GM23338 (cell line): ENCODE measurements around the gene MEN1.

Experiments used
- CREB1 ChIP-seq: fragments of 250-450 bp; sonication (Bioruptor Pico); IDR thresholded peaks from 2 replicates; pipeline ENCODE4 v1.5.0; 2020; ENCODE audit warnings: low read depth, mild to moderate bottlenecking, moderate library complexity
- EZH2 ChIP-seq: fragments of 200-600 bp; sonication (generic); IDR thresholded peaks from one replicate; pipeline ENCODE4 v1.8.0; 2017; ENCODE audit warnings: antibody characterized with exemption, mild to moderate bottlenecking, low read depth; ENCODE audit not compliant: unreplicated experiment
- EZH2phosphoT487 ChIP-seq: fragments of 200-600 bp; sonication (generic); IDR thresholded peaks from one replicate; pipeline ENCODE4 v1.8.1; 2018; ENCODE audit warnings: antibody characterized with exemption; ENCODE audit not compliant: unreplicated experiment
- JUNB ChIP-seq: IDR thresholded peaks from one replicate; pipeline ENCODE4 v1.6.1; 2016; ENCODE audit warnings: antibody characterized with exemption; ENCODE audit not compliant: unreplicated experiment
- NANOG ChIP-seq: IDR thresholded peaks from 2 replicates; pipeline ENCODE4 v1.6.1; 2016; ENCODE audit warnings: antibody characterized with exemption, borderline replicate concordance
- POLR2AphosphoS5 ChIP-seq: IDR thresholded peaks from 2 replicates; pipeline ENCODE4 v1.6.1; 2016; ENCODE audit warnings: antibody characterized with exemption, low read depth
- STAT1 ChIP-seq: IDR thresholded peaks from one replicate; pipeline ENCODE4 v1.6.1; 2016; ENCODE audit warnings: antibody characterized with exemption; ENCODE audit not compliant: unreplicated experiment
- ZNF114 ChIP-seq: fragments of 250-450 bp; sonication (Bioruptor Pico); IDR thresholded peaks from 2 replicates; pipeline ENCODE4 v1.5.0; 2020; ENCODE audit warnings: mild to moderate bottlenecking, moderate library complexity
- ZNF331 ChIP-seq: fragments of 250-450 bp; sonication (Bioruptor Pico); IDR thresholded peaks from 2 replicates; pipeline ENCODE4 v1.5.0; 2020; ENCODE audit warnings: low read depth, mild to moderate bottlenecking, moderate library complexity
- TF ChIP-seq, protein P1 (sequence below), 2 experiments: fragments of 200-600 bp in 1 of 2; sonication (generic) in 1 of 2; conservative IDR thresholded peaks; 2 replicates each; pipeline versions ENCODE4 v1.5.1 to v1.6.1; 2016 to 2017; ENCODE audit warnings: antibody characterized with exemption in 2 of 2, low read depth in 2 of 2, mild to moderate bottlenecking in 2 of 2, moderate library complexity in 1 of 2
- TF ChIP-seq, protein P2 (sequence below): IDR thresholded peaks from one replicate; pipeline ENCODE4 v1.6.1; 2018; ENCODE audit warnings: antibody characterized with exemption; ENCODE audit not compliant: unreplicated experiment
- TF ChIP-seq, protein P3 (sequence below): fragments of 250-450 bp; sonication (Bioruptor Pico); IDR thresholded peaks from 2 replicates; pipeline ENCODE4 v1.5.0; 2020; ENCODE audit warnings: mild to moderate bottlenecking, moderate library complexity
- TF ChIP-seq, protein P4 (sequence below): IDR thresholded peaks from 2 replicates; pipeline ENCODE4 v1.6.1; 2016; ENCODE audit warnings: antibody characterized with exemption

DNA sequence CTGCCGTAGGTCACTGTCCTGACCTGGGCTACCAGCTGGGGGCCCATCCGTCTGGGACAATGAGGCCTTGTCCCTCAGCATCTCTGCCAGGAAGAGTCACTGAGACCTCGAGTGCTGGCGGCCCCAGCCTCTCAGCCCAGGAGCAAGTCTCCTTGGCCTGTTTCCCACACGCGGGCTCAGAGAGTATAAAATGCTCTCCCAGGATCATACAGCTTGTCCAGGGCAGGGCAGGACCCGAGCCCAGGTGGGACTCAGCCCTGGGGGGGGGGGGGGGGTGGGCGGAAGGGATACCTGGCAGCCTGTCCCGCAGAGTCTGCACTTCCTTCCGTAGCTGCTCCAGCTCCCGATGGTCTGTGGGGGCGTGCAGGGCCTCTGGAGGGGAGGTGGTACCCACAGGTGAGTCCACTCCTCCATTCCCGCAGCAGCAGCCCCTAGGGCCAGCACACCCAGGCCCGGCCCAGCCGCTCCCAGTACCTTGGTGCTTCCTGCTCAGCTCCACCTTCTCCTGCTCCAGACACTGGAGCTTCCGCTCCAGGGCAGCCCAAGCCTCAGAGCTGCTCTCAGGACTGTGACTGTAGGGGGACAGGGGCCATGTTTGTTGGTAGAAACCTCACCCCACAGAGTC is 26.2 kb upstream of the MEN1 start:
- no peak for TF ChIP-seq EZH2
- TF ChIP-seq POLR2AphosphoS5, result no peak
- TF ChIP-seq, protein P1, sequence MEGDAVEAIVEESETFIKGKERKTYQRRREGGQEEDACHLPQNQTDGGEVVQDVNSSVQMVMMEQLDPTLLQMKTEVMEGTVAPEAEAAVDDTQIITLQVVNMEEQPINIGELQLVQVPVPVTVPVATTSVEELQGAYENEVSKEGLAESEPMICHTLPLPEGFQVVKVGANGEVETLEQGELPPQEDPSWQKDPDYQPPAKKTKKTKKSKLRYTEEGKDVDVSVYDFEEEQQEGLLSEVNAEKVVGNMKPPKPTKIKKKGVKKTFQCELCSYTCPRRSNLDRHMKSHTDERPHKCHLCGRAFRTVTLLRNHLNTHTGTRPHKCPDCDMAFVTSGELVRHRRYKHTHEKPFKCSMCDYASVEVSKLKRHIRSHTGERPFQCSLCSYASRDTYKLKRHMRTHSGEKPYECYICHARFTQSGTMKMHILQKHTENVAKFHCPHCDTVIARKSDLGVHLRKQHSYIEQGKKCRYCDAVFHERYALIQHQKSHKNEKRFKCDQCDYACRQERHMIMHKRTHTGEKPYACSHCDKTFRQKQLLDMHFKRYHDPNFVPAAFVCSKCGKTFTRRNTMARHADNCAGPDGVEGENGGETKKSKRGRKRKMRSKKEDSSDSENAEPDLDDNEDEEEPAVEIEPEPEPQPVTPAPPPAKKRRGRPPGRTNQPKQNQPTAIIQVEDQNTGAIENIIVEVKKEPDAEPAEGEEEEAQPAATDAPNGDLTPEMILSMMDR (conservative IDR thresholded peaks at IDR 0.05; ENCODE audit: low read depth in 2 of 2), result no peak
- TF ChIP-seq STAT1, result no peak
- TF ChIP-seq ZNF114 (CRISPR knock-in tag), result no peak
- TF ChIP-seq, protein P2, sequence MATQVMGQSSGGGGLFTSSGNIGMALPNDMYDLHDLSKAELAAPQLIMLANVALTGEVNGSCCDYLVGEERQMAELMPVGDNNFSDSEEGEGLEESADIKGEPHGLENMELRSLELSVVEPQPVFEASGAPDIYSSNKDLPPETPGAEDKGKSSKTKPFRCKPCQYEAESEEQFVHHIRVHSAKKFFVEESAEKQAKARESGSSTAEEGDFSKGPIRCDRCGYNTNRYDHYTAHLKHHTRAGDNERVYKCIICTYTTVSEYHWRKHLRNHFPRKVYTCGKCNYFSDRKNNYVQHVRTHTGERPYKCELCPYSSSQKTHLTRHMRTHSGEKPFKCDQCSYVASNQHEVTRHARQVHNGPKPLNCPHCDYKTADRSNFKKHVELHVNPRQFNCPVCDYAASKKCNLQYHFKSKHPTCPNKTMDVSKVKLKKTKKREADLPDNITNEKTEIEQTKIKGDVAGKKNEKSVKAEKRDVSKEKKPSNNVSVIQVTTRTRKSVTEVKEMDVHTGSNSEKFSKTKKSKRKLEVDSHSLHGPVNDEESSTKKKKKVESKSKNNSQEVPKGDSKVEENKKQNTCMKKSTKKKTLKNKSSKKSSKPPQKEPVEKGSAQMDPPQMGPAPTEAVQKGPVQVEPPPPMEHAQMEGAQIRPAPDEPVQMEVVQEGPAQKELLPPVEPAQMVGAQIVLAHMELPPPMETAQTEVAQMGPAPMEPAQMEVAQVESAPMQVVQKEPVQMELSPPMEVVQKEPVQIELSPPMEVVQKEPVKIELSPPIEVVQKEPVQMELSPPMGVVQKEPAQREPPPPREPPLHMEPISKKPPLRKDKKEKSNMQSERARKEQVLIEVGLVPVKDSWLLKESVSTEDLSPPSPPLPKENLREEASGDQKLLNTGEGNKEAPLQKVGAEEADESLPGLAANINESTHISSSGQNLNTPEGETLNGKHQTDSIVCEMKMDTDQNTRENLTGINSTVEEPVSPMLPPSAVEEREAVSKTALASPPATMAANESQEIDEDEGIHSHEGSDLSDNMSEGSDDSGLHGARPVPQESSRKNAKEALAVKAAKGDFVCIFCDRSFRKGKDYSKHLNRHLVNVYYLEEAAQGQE, result no peak
- TF ChIP-seq, protein P3, sequence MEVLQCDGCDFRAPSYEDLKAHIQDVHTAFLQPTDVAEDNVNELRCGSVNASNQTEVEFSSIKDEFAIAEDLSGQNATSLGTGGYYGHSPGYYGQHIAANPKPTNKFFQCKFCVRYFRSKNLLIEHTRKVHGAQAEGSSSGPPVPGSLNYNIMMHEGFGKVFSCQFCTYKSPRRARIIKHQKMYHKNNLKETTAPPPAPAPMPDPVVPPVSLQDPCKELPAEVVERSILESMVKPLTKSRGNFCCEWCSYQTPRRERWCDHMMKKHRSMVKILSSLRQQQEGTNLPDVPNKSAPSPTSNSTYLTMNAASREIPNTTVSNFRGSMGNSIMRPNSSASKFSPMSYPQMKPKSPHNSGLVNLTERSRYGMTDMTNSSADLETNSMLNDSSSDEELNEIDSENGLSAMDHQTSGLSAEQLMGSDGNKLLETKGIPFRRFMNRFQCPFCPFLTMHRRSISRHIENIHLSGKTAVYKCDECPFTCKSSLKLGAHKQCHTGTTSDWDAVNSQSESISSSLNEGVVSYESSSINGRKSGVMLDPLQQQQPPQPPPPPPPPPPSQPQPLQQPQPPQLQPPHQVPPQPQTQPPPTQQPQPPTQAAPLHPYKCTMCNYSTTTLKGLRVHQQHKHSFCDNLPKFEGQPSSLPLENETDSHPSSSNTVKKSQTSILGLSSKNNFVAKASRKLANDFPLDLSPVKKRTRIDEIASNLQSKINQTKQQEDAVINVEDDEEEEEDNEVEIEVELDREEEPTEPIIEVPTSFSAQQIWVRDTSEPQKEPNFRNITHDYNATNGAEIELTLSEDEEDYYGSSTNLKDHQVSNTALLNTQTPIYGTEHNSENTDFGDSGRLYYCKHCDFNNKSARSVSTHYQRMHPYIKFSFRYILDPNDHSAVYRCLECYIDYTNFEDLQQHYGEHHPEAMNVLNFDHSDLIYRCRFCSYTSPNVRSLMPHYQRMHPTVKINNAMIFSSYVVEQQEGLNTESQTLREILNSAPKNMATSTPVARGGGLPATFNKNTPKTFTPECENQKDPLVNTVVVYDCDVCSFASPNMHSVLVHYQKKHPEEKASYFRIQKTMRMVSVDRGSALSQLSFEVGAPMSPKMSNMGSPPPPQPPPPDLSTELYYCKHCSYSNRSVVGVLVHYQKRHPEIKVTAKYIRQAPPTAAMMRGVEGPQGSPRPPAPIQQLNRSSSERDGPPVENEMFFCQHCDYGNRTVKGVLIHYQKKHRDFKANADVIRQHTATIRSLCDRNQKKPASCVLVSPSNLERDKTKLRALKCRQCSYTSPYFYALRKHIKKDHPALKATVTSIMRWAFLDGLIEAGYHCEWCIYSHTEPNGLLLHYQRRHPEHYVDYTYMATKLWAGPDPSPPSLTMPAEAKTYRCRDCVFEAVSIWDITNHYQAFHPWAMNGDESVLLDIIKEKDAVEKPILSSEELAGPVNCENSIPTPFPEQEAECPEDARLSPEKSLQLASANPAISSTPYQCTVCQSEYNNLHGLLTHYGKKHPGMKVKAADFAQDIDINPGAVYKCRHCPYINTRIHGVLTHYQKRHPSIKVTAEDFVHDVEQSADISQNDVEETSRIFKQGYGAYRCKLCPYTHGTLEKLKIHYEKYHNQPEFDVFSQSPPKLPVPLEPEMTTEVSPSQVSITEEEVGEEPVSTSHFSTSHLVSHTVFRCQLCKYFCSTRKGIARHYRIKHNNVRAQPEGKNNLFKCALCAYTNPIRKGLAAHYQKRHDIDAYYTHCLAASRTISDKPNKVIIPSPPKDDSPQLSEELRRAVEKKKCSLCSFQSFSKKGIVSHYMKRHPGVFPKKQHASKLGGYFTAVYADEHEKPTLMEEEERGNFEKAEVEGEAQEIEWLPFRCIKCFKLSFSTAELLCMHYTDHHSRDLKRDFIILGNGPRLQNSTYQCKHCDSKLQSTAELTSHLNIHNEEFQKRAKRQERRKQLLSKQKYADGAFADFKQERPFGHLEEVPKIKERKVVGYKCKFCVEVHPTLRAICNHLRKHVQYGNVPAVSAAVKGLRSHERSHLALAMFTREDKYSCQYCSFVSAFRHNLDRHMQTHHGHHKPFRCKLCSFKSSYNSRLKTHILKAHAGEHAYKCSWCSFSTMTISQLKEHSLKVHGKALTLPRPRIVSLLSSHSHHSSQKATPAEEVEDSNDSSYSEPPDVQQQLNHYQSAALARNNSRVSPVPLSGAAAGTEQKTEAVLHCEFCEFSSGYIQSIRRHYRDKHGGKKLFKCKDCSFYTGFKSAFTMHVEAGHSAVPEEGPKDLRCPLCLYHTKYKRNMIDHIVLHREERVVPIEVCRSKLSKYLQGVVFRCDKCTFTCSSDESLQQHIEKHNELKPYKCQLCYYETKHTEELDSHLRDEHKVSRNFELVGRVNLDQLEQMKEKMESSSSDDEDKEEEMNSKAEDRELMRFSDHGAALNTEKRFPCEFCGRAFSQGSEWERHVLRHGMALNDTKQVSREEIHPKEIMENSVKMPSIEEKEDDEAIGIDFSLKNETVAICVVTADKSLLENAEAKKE (CRISPR knock-in tag), result no peak
- TF ChIP-seq EZH2phosphoT487, result no peak
- no peak for TF ChIP-seq JUNB
- TF ChIP-seq CREB1 (CRISPR knock-in tag), result no peak
- no peak for TF ChIP-seq ZNF331 (CRISPR knock-in tag)
- no peak for TF ChIP-seq NANOG
- TF ChIP-seq, protein P4, sequence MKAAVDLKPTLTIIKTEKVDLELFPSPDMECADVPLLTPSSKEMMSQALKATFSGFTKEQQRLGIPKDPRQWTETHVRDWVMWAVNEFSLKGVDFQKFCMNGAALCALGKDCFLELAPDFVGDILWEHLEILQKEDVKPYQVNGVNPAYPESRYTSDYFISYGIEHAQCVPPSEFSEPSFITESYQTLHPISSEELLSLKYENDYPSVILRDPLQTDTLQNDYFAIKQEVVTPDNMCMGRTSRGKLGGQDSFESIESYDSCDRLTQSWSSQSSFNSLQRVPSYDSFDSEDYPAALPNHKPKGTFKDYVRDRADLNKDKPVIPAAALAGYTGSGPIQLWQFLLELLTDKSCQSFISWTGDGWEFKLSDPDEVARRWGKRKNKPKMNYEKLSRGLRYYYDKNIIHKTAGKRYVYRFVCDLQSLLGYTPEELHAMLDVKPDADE, result no peak
